DMS153 treated with DMSO at 0.1 percent for 48 hours (cell line): ENCODE results near the gene ACTG2.
"Not testable (repeated sequence)": the region's sequence is repeated elsewhere in the genome, so short reads cannot be mapped to it uniquely, and the experiment has no call there.

Experiments
- DNase-seq: peaks from one replicate; lab custom pipeline; 2025; ENCODE audit not compliant: unreplicated experiment; lab: John Stamatoyannopoulos, UW

ACTG2 gene

DNA sequence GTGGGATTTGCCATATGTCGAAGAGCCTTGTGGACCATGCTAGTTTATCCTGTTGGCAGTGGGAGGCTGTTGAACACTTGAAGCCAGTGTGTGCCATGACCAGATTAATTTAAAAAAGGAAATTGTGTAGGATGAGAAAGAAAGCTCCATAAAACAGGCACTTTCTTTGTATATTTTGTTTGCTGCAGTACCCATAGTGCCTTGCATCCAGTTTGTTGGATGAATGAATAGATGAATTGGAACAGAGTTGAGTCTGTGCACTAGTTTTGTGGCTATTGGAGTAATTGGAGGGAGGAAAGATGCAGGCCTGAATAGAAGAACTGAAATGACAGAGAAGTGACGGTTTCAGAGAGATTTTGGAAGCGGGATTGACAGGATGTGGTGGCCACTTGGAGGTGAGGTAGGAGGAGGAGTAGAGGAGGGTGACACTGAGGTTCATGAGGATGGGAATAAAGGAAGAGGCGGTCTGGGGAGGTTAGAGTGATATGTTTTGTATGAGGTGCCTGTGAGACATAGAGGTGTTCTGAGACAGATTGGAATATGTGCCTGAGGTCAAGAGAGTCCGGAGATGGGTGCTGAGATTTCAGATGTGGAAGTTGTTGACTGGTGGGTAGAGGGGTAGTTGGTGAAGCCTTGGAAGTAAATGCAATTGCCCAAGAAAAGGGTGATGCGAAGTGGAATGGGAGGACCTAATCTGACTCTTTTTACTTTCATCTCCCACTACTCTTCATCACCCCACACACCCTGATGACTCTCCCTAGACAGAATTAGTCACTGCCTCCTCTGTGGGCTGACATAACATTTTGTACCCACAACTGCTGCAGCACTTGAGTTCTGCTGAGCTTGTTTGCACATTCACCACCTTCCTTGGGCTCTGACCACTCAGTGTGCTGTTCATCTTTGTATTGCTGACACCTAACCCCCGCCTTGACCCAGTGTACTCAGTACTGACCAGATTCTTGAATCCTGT, 39.0 kb downstream of the ACTG2 start:
- DNase-seq, result no peak

DNA sequence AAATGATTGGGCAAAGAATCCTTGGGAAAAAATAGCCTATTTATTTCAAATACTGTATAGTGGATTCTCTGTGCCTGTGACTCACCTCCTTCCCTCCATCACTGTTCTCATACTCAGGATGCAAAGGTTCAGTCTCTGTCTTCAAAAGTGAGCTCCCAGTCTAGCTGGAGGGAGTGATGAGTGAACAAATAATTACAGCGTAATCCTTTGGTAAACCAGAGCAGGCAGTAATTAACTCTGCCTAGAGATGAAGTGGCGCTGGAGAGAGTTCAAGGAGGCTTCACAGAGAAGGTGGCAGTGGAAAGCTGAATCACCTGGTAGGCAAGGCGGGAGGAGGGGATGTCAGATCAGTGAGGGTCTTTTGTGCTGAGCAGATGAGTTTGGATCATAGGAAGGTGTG, 40.4 kb downstream of the ACTG2 start:
- no peak for DNase-seq

DNA sequence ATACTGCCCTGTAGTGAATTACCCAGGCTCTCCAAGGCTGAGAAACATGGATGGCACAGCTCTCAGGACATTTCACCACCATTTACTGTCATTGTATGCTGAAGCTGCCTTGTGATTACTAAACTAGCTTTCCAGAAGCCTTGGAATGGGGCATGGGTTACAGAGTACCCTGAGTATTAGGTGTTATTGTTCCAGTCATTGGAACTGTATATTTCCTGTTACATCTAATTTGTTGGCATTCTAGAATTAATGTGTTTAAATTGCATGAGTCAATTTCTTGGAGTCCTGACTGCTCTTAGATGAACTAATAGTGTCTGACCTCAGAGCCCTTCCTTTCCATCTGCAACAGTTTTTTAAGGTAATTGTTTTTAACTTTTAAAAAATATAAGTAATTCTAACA, 42.8 kb downstream of the ACTG2 start:
- DNase-seq, result no peak

DNA sequence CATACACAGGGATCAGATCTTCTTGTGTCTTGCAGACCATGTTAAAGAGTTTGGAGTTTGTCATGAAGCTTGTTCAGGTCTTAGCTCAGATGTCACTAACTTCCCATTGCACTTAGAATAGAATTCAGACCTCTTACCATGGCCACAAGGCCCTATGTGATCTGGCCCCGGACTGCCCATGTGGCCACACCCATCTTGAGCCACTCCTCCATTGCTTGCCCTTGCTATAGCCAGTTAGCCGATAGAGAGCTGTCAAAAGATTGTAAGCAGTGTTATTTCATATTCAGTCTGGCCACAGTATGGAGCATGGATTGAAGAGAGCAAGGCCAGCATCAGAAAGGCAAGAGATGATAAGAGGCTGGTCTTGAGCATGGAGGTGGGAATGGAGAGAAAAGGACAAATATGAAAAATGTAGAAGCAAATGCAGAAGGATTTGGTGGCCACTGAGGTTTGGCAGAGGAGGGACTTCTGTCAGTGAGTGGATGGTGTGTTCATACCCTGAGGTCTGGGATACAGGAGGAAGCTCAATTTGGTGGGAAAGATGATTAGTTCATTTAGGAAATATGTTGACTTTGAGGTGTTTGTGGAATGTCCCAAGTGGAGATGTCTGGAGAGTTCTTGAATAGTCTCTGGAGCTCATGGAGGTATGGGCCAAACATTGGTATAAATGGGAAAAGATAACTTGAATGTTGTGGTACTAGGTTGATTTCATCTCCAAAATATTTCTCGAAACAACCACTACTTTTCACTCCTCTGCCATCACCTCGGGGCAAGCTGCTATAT, 44.5 kb downstream of the ACTG2 start:
- DNase-seq, result no peak

DNA sequence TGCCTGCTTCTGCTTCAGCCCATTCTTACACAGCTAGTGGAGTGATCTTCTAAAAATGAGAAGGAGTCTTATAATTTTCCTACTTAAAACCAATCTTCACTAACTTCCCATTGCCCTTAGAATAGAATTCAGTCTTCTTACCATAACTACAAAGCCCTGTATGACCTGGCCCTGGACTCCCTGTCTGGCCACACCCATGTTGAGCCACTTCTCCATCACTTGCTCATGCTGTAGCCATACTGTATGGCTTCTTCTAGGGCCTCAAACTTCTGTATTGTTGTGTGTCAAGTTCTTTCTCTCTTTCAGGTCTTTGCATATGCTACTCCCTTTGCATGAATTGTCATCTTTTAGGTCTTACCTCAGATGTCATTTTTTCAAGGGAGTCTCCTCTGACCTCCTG, 45.1 kb downstream of the ACTG2 start:
- no peak for DNase-seq

DNA sequence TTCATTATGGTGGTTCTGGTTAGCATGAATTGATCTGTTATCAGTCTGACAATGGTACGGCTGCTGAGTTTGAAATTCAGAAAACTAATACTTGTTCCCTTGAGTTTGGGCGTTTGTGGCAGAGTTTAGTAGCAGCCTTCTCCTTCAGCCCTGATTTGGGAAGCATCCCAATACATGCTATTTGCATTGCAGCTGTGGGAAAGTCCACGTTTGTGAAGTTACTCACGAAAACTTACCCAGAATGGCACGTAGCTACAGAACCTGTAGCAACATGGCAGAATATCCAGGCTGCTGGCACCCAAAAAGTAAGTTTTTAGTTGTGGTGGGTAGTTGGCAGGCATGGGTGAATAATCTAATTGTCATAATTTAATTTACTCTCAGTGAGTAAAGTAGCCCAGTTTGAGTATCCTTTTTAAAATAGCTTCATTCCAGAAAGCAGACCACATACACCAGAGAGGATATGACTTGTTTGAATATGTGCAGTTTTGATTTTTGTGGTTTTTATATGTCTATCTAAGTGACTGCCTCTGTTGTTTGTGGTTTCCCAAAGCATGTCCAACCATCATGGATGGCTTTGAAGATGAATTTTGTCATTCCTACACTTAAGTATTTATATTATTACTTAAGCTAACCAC, 46.0 kb downstream of the ACTG2 start:
- no peak for DNase-seq

DNA sequence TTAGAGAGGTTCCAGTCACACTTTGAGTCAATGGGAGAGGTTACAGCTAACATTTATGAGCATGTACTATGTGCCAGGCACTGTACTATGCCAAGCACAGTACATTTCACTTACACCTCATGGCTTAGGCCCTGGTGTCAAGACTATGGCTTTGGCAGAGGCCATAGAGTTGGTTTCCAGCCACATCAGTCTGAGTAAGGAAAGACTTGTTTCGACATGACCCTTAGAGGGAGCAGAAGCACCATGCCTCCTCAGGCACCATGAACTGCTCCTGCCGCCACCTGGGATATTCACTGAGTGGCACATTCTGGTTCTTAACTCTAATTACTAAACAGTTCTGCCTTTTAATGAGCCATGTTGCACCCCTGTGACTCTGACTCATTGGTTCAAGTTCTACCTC, 46.6 kb downstream of the ACTG2 start:
- DNase-seq, result no peak

DNA sequence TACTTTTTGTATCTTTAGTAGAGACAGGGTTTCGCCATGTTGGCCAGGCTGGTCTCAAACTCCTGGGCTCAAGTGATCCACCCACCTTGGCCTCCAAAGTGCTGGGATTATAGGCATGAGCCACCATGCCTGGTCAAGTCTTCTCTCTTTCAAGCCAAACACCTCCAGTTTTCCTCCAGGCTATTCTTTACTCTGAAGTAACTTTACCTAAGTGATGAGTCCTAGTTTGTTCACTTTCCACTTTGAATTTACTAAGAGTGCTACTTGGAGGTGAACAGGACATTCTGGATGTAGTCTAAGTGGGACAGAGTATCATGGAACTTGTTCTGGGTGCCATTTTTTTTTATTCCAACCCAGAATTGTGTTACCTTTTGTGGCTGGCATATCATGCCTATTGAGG, 47.3 kb downstream of the ACTG2 start:
- not testable (repeated sequence) for DNase-seq

DNA sequence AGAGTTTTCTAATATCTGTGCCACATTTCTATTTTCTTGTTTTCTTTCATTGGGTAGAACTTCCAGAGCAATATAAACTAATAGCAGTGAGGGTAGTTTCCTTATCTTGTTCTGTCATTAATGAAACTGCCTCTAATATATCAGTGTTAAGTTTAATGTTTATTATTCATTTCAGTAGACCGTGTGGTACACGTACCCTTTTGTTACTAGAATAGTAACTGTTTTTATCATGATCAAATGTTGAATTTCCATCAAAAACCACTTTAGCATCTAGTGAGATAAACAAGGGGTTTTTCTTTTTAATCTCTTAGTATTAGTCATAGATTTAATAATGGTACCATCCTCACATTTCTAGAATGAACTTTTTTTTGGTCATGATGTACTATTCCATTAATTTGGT, 49.9 kb downstream of the ACTG2 start:
- no peak for DNase-seq

DNA sequence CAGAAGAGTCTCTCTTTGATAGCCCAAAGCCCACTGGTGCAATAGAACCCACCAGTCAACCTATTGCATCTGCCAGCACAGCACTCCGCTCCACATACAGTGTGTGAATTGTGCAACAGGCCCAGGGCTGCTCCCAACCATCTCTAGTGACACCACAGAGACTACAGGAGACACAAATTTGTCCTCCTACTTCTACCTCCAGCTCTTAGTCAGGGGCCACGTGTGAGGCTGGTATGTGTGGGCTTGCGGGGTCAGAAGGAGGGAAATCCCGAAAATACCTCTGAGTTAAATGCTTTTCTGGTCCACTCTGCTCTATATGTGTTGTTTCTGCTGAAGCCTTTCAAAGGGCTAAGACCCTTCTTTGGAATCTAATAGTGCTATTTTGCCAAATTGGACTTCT, 51.9 kb downstream of the ACTG2 start:
- no peak for DNase-seq

DNA sequence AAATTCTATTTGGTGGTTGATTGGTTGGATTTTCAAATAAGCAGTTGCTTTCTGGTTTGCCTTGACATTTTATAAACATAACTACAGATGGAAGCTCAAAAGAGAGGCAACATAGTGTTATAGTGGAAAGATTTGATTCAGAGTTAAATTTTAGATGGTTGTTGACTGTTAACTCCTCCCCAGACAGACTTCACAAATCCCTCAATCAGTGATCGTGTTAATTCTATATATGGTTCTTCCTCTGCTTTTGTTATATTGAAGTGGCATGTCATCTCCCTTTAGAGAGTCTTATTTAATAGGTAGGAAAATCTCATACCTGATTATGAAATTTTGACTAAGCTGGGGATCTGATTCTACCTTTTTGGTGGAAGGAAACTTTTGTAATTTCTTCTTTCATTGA, 53.4 kb downstream of the ACTG2 start:
- no peak for DNase-seq

DNA sequence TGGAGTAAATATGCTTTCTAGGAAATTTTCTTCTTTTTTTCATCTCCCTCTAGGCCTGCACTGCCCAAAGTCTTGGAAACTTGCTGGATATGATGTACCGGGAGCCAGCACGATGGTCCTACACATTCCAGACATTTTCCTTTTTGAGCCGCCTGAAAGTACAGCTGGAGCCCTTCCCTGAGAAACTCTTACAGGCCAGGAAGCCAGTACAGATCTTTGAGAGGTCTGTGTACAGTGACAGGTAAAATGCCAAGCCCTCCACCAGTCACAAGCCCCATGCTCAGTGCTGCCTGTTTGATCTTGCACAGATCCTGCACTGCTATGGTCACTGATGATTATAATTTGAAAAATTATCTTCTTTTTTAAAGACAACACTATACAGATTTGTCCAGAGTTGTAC, 53.9 kb downstream of the ACTG2 start:
- no peak for DNase-seq

DNA sequence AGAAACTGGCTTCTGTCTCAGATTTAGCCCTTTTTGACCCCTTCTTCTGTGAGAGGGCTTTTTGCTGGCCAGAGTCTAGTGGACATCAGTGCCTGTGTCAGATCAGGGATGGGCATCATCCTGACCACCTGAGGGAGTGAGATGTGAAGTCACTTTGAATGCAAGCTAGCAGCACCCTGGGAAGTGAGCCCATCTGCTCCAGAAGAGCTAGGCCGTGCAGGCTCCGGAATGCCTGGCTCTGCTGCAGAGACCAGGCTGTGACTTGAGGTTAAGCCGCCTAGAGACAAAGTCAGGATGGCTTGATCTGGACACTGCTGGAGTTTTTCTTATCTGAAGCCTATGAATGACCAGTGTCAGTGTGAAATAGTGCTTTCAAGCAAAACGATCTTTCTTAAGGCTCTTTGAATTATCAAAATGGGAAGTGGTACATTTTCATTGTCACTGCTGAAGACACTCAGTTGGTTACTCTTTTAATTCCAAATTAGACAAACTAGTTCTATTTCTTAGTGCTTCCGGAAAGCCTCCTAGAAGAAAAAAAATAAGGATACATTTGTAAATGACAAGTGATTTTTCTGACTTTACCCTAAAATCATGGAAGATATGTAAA, 54.7 kb downstream of the ACTG2 start:
- DNase-seq, result no peak

DNA sequence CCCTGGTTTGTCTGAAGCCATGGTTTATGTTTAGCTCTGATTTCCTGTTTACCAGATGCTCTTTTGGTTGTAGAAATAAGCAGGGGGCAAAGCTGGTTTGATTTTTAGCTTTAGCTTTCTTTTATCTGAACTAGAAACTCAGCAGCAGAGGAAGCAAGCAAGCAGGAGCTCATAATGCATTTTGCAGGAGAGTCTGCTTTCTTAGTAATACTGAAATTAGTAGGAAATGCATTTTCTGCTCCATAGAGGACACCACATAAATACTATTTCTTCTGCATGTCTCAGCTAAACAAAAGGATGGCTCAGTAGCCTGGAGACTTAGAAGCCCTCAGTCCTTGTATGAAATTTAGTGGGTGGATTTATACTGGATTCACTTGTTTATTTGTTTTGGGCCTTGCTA, 57.0 kb downstream of the ACTG2 start:
- DNase-seq, result no peak

DNA sequence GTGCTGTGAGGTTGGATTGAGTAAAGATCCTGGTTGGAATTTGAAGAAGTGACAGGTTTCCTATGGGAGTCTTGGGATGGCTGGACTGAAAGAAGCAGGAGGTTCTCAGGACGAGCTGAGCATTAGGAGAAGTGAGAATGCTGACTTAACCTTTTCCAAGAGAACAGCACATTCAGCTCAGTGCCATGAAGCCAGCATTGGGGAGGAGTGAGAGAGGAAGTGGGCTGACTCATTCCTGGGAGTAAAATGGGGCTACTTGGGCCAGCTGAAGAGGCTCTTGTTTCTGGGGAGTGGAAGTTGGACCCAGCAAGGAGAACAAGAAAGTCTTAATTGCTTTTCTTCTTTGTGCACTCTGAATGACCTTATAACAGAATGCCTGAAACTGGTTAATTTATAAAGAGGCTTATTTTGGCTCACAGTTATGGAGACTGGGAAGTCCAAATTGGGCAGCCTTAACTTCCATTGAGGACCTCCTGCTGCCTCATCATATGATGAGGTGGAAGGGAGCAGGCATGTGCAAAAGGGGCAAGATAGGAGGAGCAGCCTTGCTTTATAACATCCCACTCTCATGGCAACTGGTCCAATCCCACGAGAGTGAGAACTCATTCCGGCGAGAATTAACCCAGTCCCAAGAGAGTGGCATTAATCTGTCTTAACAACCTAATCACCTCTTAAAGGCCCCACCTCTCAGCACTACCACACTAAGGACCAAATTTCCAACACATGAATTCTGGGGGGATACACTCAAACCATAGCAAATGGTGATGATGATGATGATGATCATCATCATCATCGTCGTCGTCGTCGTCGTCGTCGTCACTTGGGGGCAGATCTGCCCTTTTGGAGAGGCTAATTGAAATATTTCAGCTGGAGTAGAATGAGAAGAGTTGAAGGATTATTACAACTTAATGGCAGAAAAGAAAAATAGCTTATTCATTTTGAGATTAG, 60.0 kb downstream of the ACTG2 start:
- no peak for DNase-seq

DNA sequence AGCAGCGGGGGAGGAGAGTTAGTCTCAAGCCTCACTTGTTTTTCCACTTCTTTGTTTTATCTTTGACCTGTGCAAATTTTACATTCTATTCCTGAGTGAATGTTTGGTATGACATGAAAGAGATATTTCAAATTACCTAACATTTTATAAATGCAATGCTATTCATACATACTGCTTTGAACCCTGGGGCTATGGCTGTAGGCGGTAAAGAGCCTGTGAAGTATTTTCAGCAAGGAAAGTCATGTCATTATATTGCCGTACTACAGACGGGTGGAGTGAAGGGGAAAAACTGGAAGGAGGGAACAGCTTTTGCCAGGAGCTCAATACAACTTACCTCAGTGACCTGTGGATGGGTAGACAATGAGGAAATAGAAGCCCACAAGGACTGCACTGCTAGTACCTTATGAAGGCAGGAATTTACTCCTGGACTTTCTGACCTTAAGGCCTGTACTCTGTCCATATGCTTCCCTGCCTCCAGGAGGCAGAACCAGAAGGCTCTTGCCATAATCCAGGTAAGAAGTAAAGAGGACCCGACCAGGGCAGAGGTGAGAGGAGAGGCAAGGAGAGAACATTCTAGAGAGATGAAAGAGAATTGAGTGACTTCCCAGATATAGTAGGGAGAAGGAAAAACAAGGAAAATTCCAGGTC, 63.5 kb downstream of the ACTG2 start:
- no peak for DNase-seq

DNA sequence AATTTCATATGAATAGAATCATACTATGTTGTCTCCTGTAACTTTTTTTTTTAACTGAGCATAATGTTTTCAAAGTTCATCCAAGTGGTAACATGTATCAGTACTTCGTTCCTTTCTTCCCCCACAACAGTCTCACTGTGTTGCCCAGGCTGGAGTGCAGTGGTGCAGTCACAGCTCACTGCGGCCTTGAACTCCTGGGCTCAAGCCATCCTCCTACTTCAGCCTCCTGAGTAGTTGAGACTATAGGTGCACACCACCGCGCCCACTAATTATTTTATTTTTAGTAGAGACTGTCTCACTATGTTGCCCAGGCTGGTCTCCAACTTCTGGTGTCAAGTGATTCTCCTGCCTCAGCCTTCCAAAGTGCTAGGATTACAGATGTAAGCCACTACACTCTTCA, 68.5 kb downstream of the ACTG2 start:
- DNase-seq, result no peak

DNA sequence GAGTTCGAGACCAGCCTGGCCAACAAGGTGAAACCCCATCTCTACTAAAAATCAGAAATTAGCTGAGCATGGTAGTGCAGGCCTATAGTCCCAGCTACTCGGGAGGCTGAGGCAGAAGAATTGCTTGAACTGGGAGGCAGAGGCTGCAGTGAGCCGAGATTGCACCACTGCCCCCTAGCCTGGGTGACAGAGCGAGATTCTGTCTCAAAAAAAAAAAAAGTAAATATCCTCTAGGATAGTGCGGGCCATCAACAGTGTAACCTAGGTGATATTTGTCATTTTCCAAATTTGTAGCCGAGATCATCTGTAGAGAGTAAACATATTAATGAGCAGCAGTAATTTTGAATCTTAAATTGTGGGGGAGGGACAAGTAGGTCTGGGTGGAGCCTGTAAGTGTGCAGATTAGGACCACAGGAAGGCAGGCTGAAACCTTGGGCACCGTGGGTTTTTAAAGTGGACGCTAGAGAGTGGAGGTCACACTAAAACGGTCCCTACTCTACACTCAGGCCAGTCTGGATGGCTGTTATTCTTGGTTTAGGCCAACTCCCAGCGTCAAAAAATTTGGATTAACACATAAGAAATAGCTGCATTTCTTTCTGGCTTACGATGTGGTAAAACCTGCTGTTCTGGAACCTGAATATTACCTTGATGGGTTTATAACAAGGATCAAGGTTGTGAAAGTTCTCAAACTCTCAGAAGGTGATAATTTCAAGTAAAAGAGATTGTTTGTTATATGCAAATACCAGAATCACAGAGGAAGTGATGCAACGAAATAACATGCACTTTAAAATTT, 69.2 kb downstream of the ACTG2 start:
- DNase-seq, result no peak

DNA sequence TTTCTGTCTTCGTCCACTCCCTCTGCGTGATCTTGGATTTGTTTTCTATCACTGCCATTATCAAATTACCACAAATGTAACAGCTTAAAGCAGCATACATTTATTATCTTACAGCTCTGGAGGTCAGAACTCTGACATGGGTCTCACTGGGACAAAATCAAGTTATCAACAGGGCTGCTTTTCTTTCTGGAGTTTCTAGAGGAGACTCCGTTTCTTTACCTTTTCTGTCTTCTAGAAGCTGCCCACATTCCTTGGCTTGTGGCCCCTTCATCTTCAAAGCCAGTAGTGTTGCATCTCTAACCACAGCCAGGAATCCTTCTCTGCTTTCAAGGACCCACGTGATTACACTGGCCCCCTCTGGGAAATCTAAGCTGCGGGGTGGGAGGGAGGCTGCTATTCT, 70.0 kb downstream of the ACTG2 start:
- DNase-seq, result no peak
